Measurements from ENCODE around the gene KCNF1. TPM values are rescaled to one million over a fixed set of nuclear protein-coding genes. Genes with fewer than 3 reads are reported as not detected.

The KCNF1 gene
- total RNA-seq, 1 experiment from 2014 or later: 3.2 TPM

DNA sequence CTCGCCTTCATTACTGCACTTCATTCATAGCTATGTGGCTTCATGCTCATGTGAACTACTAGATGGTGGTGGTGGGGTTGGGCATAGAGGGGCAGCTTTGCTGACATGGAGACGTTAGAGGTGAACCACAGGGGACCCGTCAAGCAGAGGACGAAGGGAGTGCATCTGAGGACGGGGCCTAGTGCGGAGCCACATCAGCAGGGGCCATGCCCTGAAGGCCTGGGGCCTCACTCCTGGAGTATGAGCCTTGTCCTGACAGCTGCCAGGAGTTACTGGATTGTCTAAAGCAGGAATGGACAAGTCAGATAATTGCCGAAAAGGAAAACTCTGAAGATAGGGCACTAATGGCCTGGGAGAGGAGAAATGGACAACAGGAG is 36.4 kb downstream of the KCNF1 start:
- Histone ChIP-seq H3K18ac (ENCODE audit: insufficient read length, low read depth, low read length) (no peak overlapping the region), H3K23me2 (ENCODE audit: insufficient read length, low read depth, low read length, poor library complexity, severe bottlenecking) (no peaks in the 10 kb centered on the region), H2BK12ac (ENCODE audit: insufficient read length, low read depth, low read length) (no peak overlapping the region), H3K79me1 (ENCODE audit: insufficient read depth, low read depth, low read length, poor library complexity, severe bottlenecking) (no peaks in the 10 kb centered on the region), H3K23ac (ENCODE audit: insufficient read length, low read depth, low read length) (no peak overlapping the region), H2BK120ac (ENCODE audit: low read depth, low read length, poor library complexity, severe bottlenecking) (no peak overlapping the region), H3K79me2 (ENCODE audit: insufficient read depth, low read length) (no peaks in the 10 kb centered on the region), H3K9me3 (ENCODE audit: control insufficient read depth, low read depth, low read length) (no peaks in the 10 kb centered on the region), H4K20me1 (ENCODE audit: control insufficient read depth, insufficient read depth, insufficient read length) (no peaks in the 10 kb centered on the region), H2BK20ac (ENCODE audit: low read depth, low read length, poor library complexity, severe bottlenecking) (no peak overlapping the region), H3K27me3 (ENCODE audit: insufficient read depth, low read length) (no peaks in the 10 kb centered on the region), H2BK15ac (ENCODE audit: low read depth, low read length) (no peak overlapping the region), H3K4me2 (ENCODE audit: insufficient read depth, insufficient read length, low read length) (no peak overlapping the region), H3K4me1 (ENCODE audit: insufficient read depth, low read length) (no peaks in the 10 kb centered on the region), H3K14ac (ENCODE audit: insufficient read depth, low read length) (no peak overlapping the region), H4K91ac (ENCODE audit: insufficient read length, low read depth, low read length) (no peak overlapping the region), H3K9ac (ENCODE audit: extremely low read depth, insufficient read length, low read length) (no peak overlapping the region), H4K5ac (ENCODE audit: insufficient read length, low read depth, low read length) (no peak overlapping the region), H3K27ac (ENCODE audit: insufficient read length, low read depth, low read length) (no peak overlapping the region), H2AFZ (ENCODE audit: low read length) (no peak overlapping the region), H3K4ac (ENCODE audit: low read depth, low read length) (no peak overlapping the region), H2AK5ac (ENCODE audit: insufficient read length, low read length) (no peak overlapping the region), H3K56ac (ENCODE audit: insufficient read length, low read depth, low read length) (no peak overlapping the region), H2BK5ac (ENCODE audit: insufficient read length, low read length) (no peak overlapping the region), H3T11ph (ENCODE audit: low read length) (no peak overlapping the region), H4K8ac (replicated peaks; ENCODE audit: insufficient read length, low read depth, low read length) (no peak overlapping the region)
- Mint-ChIP-seq H3K27me3 (ENCODE audit: low read depth) (peaks cover 5% of the 10 kb centered on the region), H3K36me3 (ENCODE audit: insufficient read depth in 1 of 3, low read depth in 3 of 3) (peaks cover 1 to 6% (median 2%) of the 10 kb centered on the region in 3 experiments; a peak in 6 of 7 replicates), H3K4me1 (0 out of 4 replicates have a peak, but pooled peaks cover 0 to 6% of the 10 kb centered on the region in 2 experiments), H3K27ac (no peak overlapping the region; a peak in 1 of 7 replicates), H3K4me3 (no peak overlapping the region), H3K9me3 (peaks cover 11 to 12% of the 10 kb centered on the region in 2 experiments)
- DNase-seq: no peak
- TF ChIP-seq, protein P1, sequence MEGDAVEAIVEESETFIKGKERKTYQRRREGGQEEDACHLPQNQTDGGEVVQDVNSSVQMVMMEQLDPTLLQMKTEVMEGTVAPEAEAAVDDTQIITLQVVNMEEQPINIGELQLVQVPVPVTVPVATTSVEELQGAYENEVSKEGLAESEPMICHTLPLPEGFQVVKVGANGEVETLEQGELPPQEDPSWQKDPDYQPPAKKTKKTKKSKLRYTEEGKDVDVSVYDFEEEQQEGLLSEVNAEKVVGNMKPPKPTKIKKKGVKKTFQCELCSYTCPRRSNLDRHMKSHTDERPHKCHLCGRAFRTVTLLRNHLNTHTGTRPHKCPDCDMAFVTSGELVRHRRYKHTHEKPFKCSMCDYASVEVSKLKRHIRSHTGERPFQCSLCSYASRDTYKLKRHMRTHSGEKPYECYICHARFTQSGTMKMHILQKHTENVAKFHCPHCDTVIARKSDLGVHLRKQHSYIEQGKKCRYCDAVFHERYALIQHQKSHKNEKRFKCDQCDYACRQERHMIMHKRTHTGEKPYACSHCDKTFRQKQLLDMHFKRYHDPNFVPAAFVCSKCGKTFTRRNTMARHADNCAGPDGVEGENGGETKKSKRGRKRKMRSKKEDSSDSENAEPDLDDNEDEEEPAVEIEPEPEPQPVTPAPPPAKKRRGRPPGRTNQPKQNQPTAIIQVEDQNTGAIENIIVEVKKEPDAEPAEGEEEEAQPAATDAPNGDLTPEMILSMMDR (conservative IDR thresholded peaks at IDR 0.05): no peak
- no CpG with 5 or more reads among the region's 7 CpGs for WGBS (ENCODE audit: extremely low coverage, insufficient read length, low lambda C conversion rate)

Measured in H9 (cell line).